Esophagus (tissue), 2 donors: ENCODE results near the gene REPS1. TPM values are rescaled to one million over a fixed set of nuclear protein-coding genes. Genes with fewer than 3 reads are reported as not detected.

Experiments used
- H3K27ac ChIP-seq, 2 donors: one replicate each; pipeline ENCODE4 v1.5.1; 2013; ENCODE audit warnings: low read depth in 2 of 2, mild to moderate bottlenecking in 2 of 2, inconsistent platforms in 1 of 2, low read length in 1 of 2, moderate library complexity in 1 of 2
- H3K27me3 ChIP-seq, 2 donors: one replicate each; pipeline ENCODE4 v1.6.1; 2013; ENCODE audit warnings: low read length in 2 of 2, control low read depth in 1 of 2, mild to moderate bottlenecking in 1 of 2; ENCODE audit not compliant: insufficient read depth in 2 of 2, control insufficient read depth in 1 of 2
- H3K36me3 ChIP-seq, 2 donors: one replicate each; pipeline ENCODE4 v1.6.1; 2013; ENCODE audit warnings: low read length in 1 of 2; ENCODE audit not compliant: control insufficient read depth in 2 of 2, insufficient read depth in 2 of 2
- H3K4me1 ChIP-seq, 2 donors: one replicate each; pipeline ENCODE4 v1.6.1; 2013; ENCODE audit warnings: low read length in 1 of 2; ENCODE audit not compliant: control insufficient read depth in 2 of 2, insufficient read depth in 2 of 2
- H3K4me3 ChIP-seq, 2 donors: one replicate each; pipeline ENCODE4 v1.5.1; 2013; ENCODE audit warnings: low read length in 2 of 2, mild to moderate bottlenecking in 2 of 2, low read depth in 1 of 2, moderate library complexity in 1 of 2
- H3K9me3 ChIP-seq, 2 donors: one replicate each; pipeline ENCODE4 v1.6.1; 2013; ENCODE audit warnings: mild to moderate bottlenecking in 2 of 2, low read depth in 1 of 2, low read length in 1 of 2, moderate library complexity in 1 of 2; ENCODE audit not compliant: control insufficient read depth in 2 of 2, insufficient read depth in 1 of 2
- WGBS, 2 donors: extraction: QIAGEN DNeasy Blood & Tissue Kit; methylation state at CpG; one replicate each; pipeline ENCODE4 v1.1.7; 2013; 5-methylcytosine and 5-hydroxymethylcytosine counted together
- polyA plus RNA-seq, 2 donors: library from polyadenylated mRNA; stranded (reverse); fragments of 200-250 nt; gene quantifications; one replicate each; pipeline ENCODE4 v1.2.3, GENCODE V29; 2013
- donor health status: healthy with polysubstance abuse.
- donor health status: Bipolar disorder and iron deficiency.

The REPS1 gene
- polyA plus RNA-seq, 2 donors = 24.8 to 25.1 TPM

DNA sequence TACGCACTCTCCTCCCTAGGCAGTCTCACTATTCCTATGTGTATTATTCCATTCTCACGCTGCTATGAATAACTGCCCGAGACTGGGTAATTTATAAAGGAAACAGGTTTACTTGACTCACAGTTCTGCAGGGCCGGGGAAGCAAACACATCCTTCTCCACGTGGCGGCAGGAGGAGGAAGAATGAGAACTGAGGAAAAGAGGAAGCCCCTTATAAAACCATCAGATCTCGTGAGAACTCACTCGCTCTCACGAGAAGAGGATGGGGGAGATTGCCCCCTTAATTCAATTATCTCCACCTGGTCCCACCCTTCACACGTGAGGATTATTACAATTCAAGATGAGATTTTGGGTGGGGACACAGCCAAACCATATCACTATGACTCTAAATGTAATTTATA, 130.3 kb downstream of the REPS1 start:
- Histone ChIP-seq H3K27ac (no peak overlapping the region), H3K27me3 (no peaks in the 10 kb centered on the region), H3K4me3 (no peak overlapping the region), H3K9me3 (no peaks in the 10 kb centered on the region), H3K4me1 (no peaks in the 10 kb centered on the region), H3K36me3 (no peaks in the 10 kb centered on the region)
- 73 to 78% methylated on average over 10 of the region's 10 CpGs for WGBS, 2 donors

GRCh38 chr6:138856654-138857053, 131.4 kb downstream of the REPS1 start:
- Histone ChIP-seq H3K27me3 (no peaks in the 10 kb centered on the region), H3K36me3 (no peaks in the 10 kb centered on the region), H3K4me1 (no peaks in the 10 kb centered on the region), H3K4me3 (no peak overlapping the region), H3K27ac (no peak overlapping the region), H3K9me3 (no peaks in the 10 kb centered on the region)
- 58 to 73% methylated on average over 6 of the region's 6 CpGs for WGBS, 2 donors

Other genes with a start within 250 kb of the REPS1 start
- gene CCDC28A, start 214.5 kb downstream of the REPS1 start, polyA plus RNA-seq = 10 to 100 TPM; 10.8 to 13.7 TPM
- gene ECT2L, start 192.2 kb downstream of the REPS1 start, polyA plus RNA-seq = under 1 TPM; 0.04 to 0.05 TPM
- gene ABRACL, start 40.5 kb upstream of the REPS1 start, polyA plus RNA-seq = 10 to 100 TPM; 54.0 to 58.9 TPM
- 10 to 100 TPM; 11.2 to 15.0 TPM for gene HECA, start 146.8 kb upstream of the REPS1 start, polyA plus RNA-seq